ENCODE measurements around the gene COL20A1.

GRCh38 chr20:63273059-63273579 lies 19.9 kb upstream of the COL20A1 start:
- TF ChIP-seq CTCF (conservative IDR thresholded peaks at IDR 0.05) (no peak), ZFX (IDR thresholded peaks at IDR 0.05) (peak; percentile 18; the same call in 1 of the 2 replicates)
